Measurements from ENCODE around the gene WDR20. TPM values are rescaled to one million over a fixed set of nuclear protein-coding genes. Genes with fewer than 3 reads are reported as not detected.
"Not testable (repeated sequence)": the region's sequence is repeated elsewhere in the genome, so short reads cannot be mapped to it uniquely, and the experiment has no call there.

The WDR20 gene
- total RNA-seq, 1 donor, result 14.7 TPM

GRCh38 chr14:102117852-102118251 is 21.8 kb upstream of the WDR20 start:
- H3K4me3 ChIP-seq (ENCODE audit: low read depth, low read length), result no peak overlapping the region
- no peak for TF ChIP-seq CTCF (IDR thresholded peaks at IDR 0.05; ENCODE audit: insufficient read depth, low read depth, low read length)
- DNase-seq (ENCODE audit: low read depth), result no peak

GRCh38 chr14:102120888-102121287 is 18.8 kb upstream of the WDR20 start:
- H3K4me3 ChIP-seq (ENCODE audit: low read depth, low read length), result no peak overlapping the region
- no peak for DNase-seq (ENCODE audit: low read depth)
- no peak for TF ChIP-seq CTCF (IDR thresholded peaks at IDR 0.05; ENCODE audit: insufficient read depth, low read depth, low read length)

- DNase-seq (ENCODE audit: low read depth), result no peak
- no peak overlapping the region for H3K4me3 ChIP-seq (ENCODE audit: low read depth, low read length)
- TF ChIP-seq CTCF (IDR thresholded peaks at IDR 0.05; ENCODE audit: insufficient read depth, low read depth, low read length), result no peak
These were observed 18.1 kb upstream of the WDR20 start for GRCh38 chr14:102121567-102121966.

- no peak for DNase-seq (ENCODE audit: low read depth)
- no peak for TF ChIP-seq CTCF (IDR thresholded peaks at IDR 0.05; ENCODE audit: insufficient read depth, low read depth, low read length)
- H3K4me3 ChIP-seq (ENCODE audit: low read depth, low read length), result no peak overlapping the region
These were observed 15.3 kb upstream of the WDR20 start for GRCh38 chr14:102124419-102124818.

GRCh38 chr14:102125546-102125945 is 14.2 kb upstream of the WDR20 start:
- no peak for TF ChIP-seq CTCF (IDR thresholded peaks at IDR 0.05; ENCODE audit: insufficient read depth, low read depth, low read length)
- H3K4me3 ChIP-seq (ENCODE audit: low read depth, low read length), result no peak overlapping the region
- no peak for DNase-seq (ENCODE audit: low read depth)

- no peak for TF ChIP-seq CTCF (IDR thresholded peaks at IDR 0.05; ENCODE audit: insufficient read depth, low read depth, low read length)
- DNase-seq (ENCODE audit: low read depth), result no peak
- H3K4me3 ChIP-seq (ENCODE audit: low read depth, low read length), result no peak overlapping the region
These were observed 12.8 kb upstream of the WDR20 start for GRCh38 chr14:102126807-102127455.

- no peak overlapping the region for H3K4me3 ChIP-seq (ENCODE audit: low read depth, low read length)
- DNase-seq (ENCODE audit: low read depth), result no peak
- TF ChIP-seq CTCF (IDR thresholded peaks at IDR 0.05; ENCODE audit: insufficient read depth, low read depth, low read length), result no peak
These were observed 8.0 kb upstream of the WDR20 start for GRCh38 chr14:102131741-102132140.

- not testable (repeated sequence) for DNase-seq (ENCODE audit: low read depth); H3K4me3 ChIP-seq (ENCODE audit: low read depth, low read length)
These were observed 5.7 kb upstream of the WDR20 start for GRCh38 chr14:102134021-102134420.

- DNase-seq (ENCODE audit: low read depth); H3K4me3 ChIP-seq (ENCODE audit: low read depth, low read length): not testable (repeated sequence)
These were observed 5.0 kb upstream of the WDR20 start for GRCh38 chr14:102134719-102135118.

- not testable (repeated sequence) for DNase-seq (ENCODE audit: low read depth); H3K4me3 ChIP-seq (ENCODE audit: low read depth, low read length)
These were observed 4.2 kb upstream of the WDR20 start for GRCh38 chr14:102135456-102135855.

Data from fibroblast of villous mesenchyme (primary cell).